CD14-positive monocyte (primary cell): ENCODE results near the gene EVL. TPM values are rescaled to one million over a fixed set of nuclear protein-coding genes. Genes with fewer than 3 reads are reported as not detected.

ENCODE experiments used
- DNase-seq, 3 donors: peaks; one replicate each; pipeline ENCODE4 v3.0.0-alpha.2; 2011 to 2022
- H2AFZ ChIP-seq: 2 replicates; pipeline ENCODE4 v1.6.0; 2012; ENCODE audit warnings: mild to moderate bottlenecking, low read depth, low read length, inconsistent platforms; ENCODE audit not compliant: insufficient read depth, poor library complexity, severe bottlenecking
- H3K27ac ChIP-seq, 2 donors: 1 replicate in 1 of 2; 2 replicates in 1 of 2; pipeline ENCODE4 v1.5.1; 2012 to 2013; ENCODE audit warnings: low read length in 2 of 2, control low read depth in 1 of 2, inconsistent platforms in 1 of 2, low read depth in 1 of 2, mild to moderate bottlenecking in 1 of 2
- H3K27me3 ChIP-seq, 2 donors: one replicate each; pipeline versions ENCODE4 v1.6.0 to v1.6.1; 2011 to 2013; ENCODE audit warnings: low read length in 2 of 2; ENCODE audit not compliant: control insufficient read depth in 2 of 2, insufficient read depth in 2 of 2
- H3K36me3 ChIP-seq, 2 donors: replicated peaks in 1 of 2; 1 replicate in 1 of 2; 2 replicates in 1 of 2; pipeline versions ENCODE4 v1.5.1 to v1.6.1; 2012 to 2013; ENCODE audit warnings: low read length in 2 of 2, control low read depth in 1 of 2, inconsistent platforms in 1 of 2, mild to moderate bottlenecking in 1 of 2; ENCODE audit not compliant: insufficient read depth in 2 of 2, control insufficient read depth in 1 of 2
- H3K4me1 ChIP-seq, 2 donors: 1 replicate in 1 of 2; 2 replicates in 1 of 2; pipeline versions ENCODE4 v1.5.1 to v1.6.1; 2012 to 2013; ENCODE audit warnings: low read length in 2 of 2, control low read depth in 1 of 2, inconsistent platforms in 1 of 2, mild to moderate bottlenecking in 1 of 2, moderate library complexity in 1 of 2; ENCODE audit not compliant: insufficient read depth in 2 of 2, control insufficient read depth in 1 of 2
- H3K4me2 ChIP-seq: replicated peaks from 2 replicates; pipeline ENCODE3; 2012; ENCODE audit warnings: low read length, moderate library complexity, mild to moderate bottlenecking; ENCODE audit not compliant: poor library complexity, severe bottlenecking; ENCODE audit errors: extremely low read depth
- H3K4me3 ChIP-seq, 3 experiments: fragments of 200-600 bp in 1 of 3; sonication (generic) in 1 of 3; replicated peaks in 1 of 3; 1 replicate in 2 of 3; 2 replicates in 1 of 3; pipeline ENCODE4 v1.5.1; 2011 to 2013; ENCODE audit warnings: low read length in 3 of 3, mild to moderate bottlenecking in 3 of 3, control low read depth in 2 of 3, low read depth in 2 of 3, inconsistent platforms in 1 of 3, moderate library complexity in 1 of 3
- H3K79me2 ChIP-seq: 2 replicates; pipeline ENCODE4 v1.6.0; 2012; ENCODE audit warnings: mild to moderate bottlenecking, control low read depth, inconsistent platforms, low read length, moderate library complexity; ENCODE audit not compliant: insufficient read depth
- H3K9ac ChIP-seq: 2 replicates; pipeline ENCODE4 v1.6.0; 2017; ENCODE audit warnings: low read length, mild to moderate bottlenecking; ENCODE audit not compliant: insufficient read depth, poor library complexity, severe bottlenecking
- H3K9me3 ChIP-seq, 2 donors: replicated peaks in 1 of 2; 1 replicate in 1 of 2; 2 replicates in 1 of 2; pipeline versions ENCODE4 v1.5.1 to v1.6.1; 2012 to 2013; ENCODE audit warnings: low read length in 2 of 2, control low read depth in 1 of 2; ENCODE audit not compliant: control insufficient read depth in 1 of 2, insufficient read depth in 1 of 2
- H4K20me1 ChIP-seq: 2 replicates; pipeline ENCODE4 v1.6.0; 2012; ENCODE audit warnings: mild to moderate bottlenecking, low read length, control low read depth, moderate library complexity; ENCODE audit not compliant: insufficient read depth
- H3K27ac Mint-ChIP-seq, 7 donors: one replicate each; pipeline ENCODE4 v1.8.0; 2020; ENCODE audit warnings: mild to moderate bottlenecking in 7 of 7, mixed read lengths in 7 of 7, moderate library complexity in 6 of 7, inconsistent platforms in 2 of 7
- H3K27me3 Mint-ChIP-seq, 3 donors: one replicate each; pipeline ENCODE4 v1.8.0; 2021 to 2022; ENCODE audit warnings: low read depth in 3 of 3, mild to moderate bottlenecking in 3 of 3, mixed read lengths in 3 of 3, moderate library complexity in 3 of 3, inconsistent platforms in 1 of 3
- H3K36me3 Mint-ChIP-seq, 2 donors: one replicate each; pipeline ENCODE4 v1.8.0; 2020; ENCODE audit warnings: mixed read lengths in 2 of 2, inconsistent platforms in 1 of 2, mild to moderate bottlenecking in 1 of 2
- H3K4me1 Mint-ChIP-seq: one replicate; pipeline ENCODE4 v1.8.0; 2020; ENCODE audit warnings: mild to moderate bottlenecking, mixed read lengths
- H3K4me3 Mint-ChIP-seq, 2 donors: one replicate each; pipeline ENCODE4 v1.8.0; 2020; ENCODE audit warnings: mild to moderate bottlenecking in 2 of 2, mixed read lengths in 2 of 2, moderate library complexity in 1 of 2
- H3K9me3 Mint-ChIP-seq, 7 donors: one replicate each; pipeline ENCODE4 v1.8.0; 2020 to 2022; ENCODE audit warnings: mixed read lengths in 7 of 7, mild to moderate bottlenecking in 6 of 7, moderate library complexity in 6 of 7, inconsistent platforms in 2 of 7
- CTCF ChIP-seq: fragments of 200-600 bp; IDR thresholded peaks from one replicate; pipeline ENCODE4 v1.8.0; 2022; ENCODE audit warnings: antibody characterized with exemption, mild to moderate bottlenecking
- WGBS: methylation state at CpG from one replicate; pipeline ENCODE4 v1.1.5; 2013; ENCODE audit warnings: missing lambda C conversion rate; ENCODE audit not compliant: insufficient coverage; 5-methylcytosine and 5-hydroxymethylcytosine counted together
- intact Hi-C, 2 donors: fragments of 100-400 bp; cut with micrococcal nuclease; formaldehyde crosslinking; loops; one replicate each; pipeline versions ENCODE4 v1.15.0 to v1.15.1; 2023
- polyA plus RNA-seq, 3 donors: library from polyadenylated mRNA; depleted of rRNA in 1 of 3; unstranded in 2 of 3; stranded (reverse) in 1 of 3; fragments of 300-500 nt in 2 of 3; fragments of >200 nt in 1 of 3; fragmentation: Illumina TruSeq in 2 of 3; gene quantifications; 1 replicate in 2 of 3; 2 replicates in 1 of 3; pipeline ENCODE4 v1.2.3, GENCODE V29; 2012 to 2021

Gene EVL
- polyA plus RNA-seq, 3 donors = 3.2 to 131 (median 6.7) TPM

- intact Hi-C loops = no loop called here
- 92% methylated on average over 10 of the region's 10 CpGs for whole genome bisulfite sequencing
- Histone ChIP-seq H3K79me2 (peaks cover 3% of the 10 kb centered on the region), H3K27me3 (no peaks in the 10 kb centered on the region), H3K9me3 (no peaks in the 10 kb centered on the region), H2AFZ (no peak overlapping the region), H4K20me1 (peaks cover 37% of the 10 kb centered on the region), H3K27ac (peak overlapping the region in 1 of 2 donors; percentile 28), H3K36me3 (peaks cover 36 to 54% of the 10 kb centered on the region in 2 donors), H3K4me1 (peaks cover 27 to 30% of the 10 kb centered on the region in 2 donors), H3K4me3 (no peak overlapping the region), H3K4me2 (no peak overlapping the region), H3K9ac (no peak overlapping the region)
- no peaks in the 10 kb centered on the region for H3K9me3 Mint-ChIP-seq
- TF ChIP-seq CTCF = no peak
- peaks cover 48 to 55% of the 10 kb centered on the region in 2 donors for H3K36me3 Mint-ChIP-seq
- no peak overlapping the region for H3K4me3 Mint-ChIP-seq
- peaks cover 36% of the 10 kb centered on the region for H3K4me1 Mint-ChIP-seq
- H3K27ac Mint-ChIP-seq = peak overlapping the region in 3 of 7 donors; percentile 43 to 81 (median 52)
- H3K27me3 Mint-ChIP-seq = peaks cover 0 to 2% (median 0%) of the 10 kb centered on the region in 3 donors
- no peak for DNase-seq
Observed at GRCh38 chr14:100103250-100104005, 38.2 kb downstream of the EVL start.

- Histone ChIP-seq H3K4me2 (no peak overlapping the region), H3K27me3 (no peaks in the 10 kb centered on the region), H3K36me3 (peaks cover 33 to 52% of the 10 kb centered on the region in 2 donors), H3K4me1 (peaks cover 27 to 30% of the 10 kb centered on the region in 2 donors), H3K4me3 (no peak overlapping the region), H3K9ac (no peak overlapping the region), H2AFZ (no peak overlapping the region), H3K27ac (peak overlapping the region in 1 of 2 donors; percentile 28), H3K9me3 (no peaks in the 10 kb centered on the region), H4K20me1 (peaks cover 43% of the 10 kb centered on the region), H3K79me2 (peaks cover 3% of the 10 kb centered on the region)
- intact Hi-C loops = no loop called here
- Mint-ChIP-seq H3K4me1 (peaks cover 40% of the 10 kb centered on the region), H3K9me3 (no peaks in the 10 kb centered on the region), H3K27ac (peak overlapping the region in 2 of 7 donors; percentile 22 to 43), H3K4me3 (no peak overlapping the region), H3K36me3 (peaks cover 48 to 54% of the 10 kb centered on the region in 2 donors), H3K27me3 (peaks cover 0 to 2% (median 0%) of the 10 kb centered on the region in 3 donors)
- WGBS = 100% methylated on average over 2 of the region's 4 CpGs
- DNase-seq = no peak
- TF ChIP-seq CTCF = no peak
Observed at GRCh38 chr14:100104006-100104352, 38.8 kb downstream of the EVL start.
